Stomach (tissue), 4 donors: ENCODE results near the gene ARL15.

ENCODE experiments used
- CTCF ChIP-seq, 7 experiments: fragments of 450-650 bp in 4 of 7; fragments of 200-600 bp in 3 of 7; sonication (generic) in 3 of 7; IDR thresholded peaks; one replicate each; pipeline ENCODE4 v1.5.1; 2016 to 2019; ENCODE audit warnings: antibody characterized with exemption in 7 of 7, control low read depth in 2 of 7, mild to moderate bottlenecking in 1 of 7
- POLR2AphosphoS5 ChIP-seq, 3 donors: sonication (generic); formaldehyde crosslinking; IDR thresholded peaks; one replicate each; pipeline ENCODE4 v1.6.1; 2016; ENCODE audit warnings: antibody characterized with exemption in 3 of 3

GRCh38 chr5:54098267-54098666 lies 212.1 kb downstream of the ARL15 start:
- TF ChIP-seq CTCF (IDR thresholded peaks at IDR 0.05), result no peak
- no peak for TF ChIP-seq POLR2AphosphoS5 (IDR thresholded peaks at IDR 0.05)
